Keratinocyte (primary cell): Measurements from ENCODE around the gene GDF9. TPM values are rescaled to one million over a fixed set of nuclear protein-coding genes. Genes with fewer than 3 reads are reported as not detected.

Experiments used
- DNase-seq: peaks from one replicate; pipeline ENCODE4 v3.0.0-alpha.2; 2011; ENCODE audit warnings: low read depth, missing footprints, low spot score
- FAIRE-seq: peaks from 2 replicates; lab custom pipeline; 2011; peaks lifted over from hg19 to GRCh38; lab: Jason Lieb, UNC
- H2AFZ ChIP-seq: 2 replicates; pipeline ENCODE4 v1.6.0; 2012; ENCODE audit warnings: low read length, control low read depth, inconsistent platforms; ENCODE audit not compliant: control insufficient read depth
- H3K27ac ChIP-seq: 2 replicates; pipeline ENCODE4 v1.5.1; 2011; ENCODE audit warnings: low read length; ENCODE audit not compliant: control insufficient read depth, insufficient read depth
- H3K27me3 ChIP-seq: 3 replicates; pipeline ENCODE4 v1.6.0; 2011; ENCODE audit warnings: low read length; ENCODE audit not compliant: control insufficient read depth, insufficient read depth; ENCODE audit errors: extremely low read depth
- H3K36me3 ChIP-seq, 2 experiments: 2 replicates in 1 of 2; 3 replicates in 1 of 2; pipeline ENCODE4 v1.5.1; 2011; ENCODE audit warnings: low read length in 2 of 2, mild to moderate bottlenecking in 1 of 2; ENCODE audit not compliant: control insufficient read depth in 2 of 2, insufficient read depth in 2 of 2; ENCODE audit errors: extremely low read depth in 1 of 2
- H3K4me1 ChIP-seq: 3 replicates; pipeline ENCODE4 v1.5.1; 2011; ENCODE audit warnings: low read length; ENCODE audit not compliant: control insufficient read depth, insufficient read depth; ENCODE audit errors: extremely low read depth
- H3K4me2 ChIP-seq: 3 replicates; pipeline ENCODE4 v1.6.0; 2011; ENCODE audit warnings: low read depth, low read length; ENCODE audit not compliant: control insufficient read depth, insufficient read depth; ENCODE audit errors: extremely low read depth
- H3K4me3 ChIP-seq, 3 experiments: fragments of 200-600 bp in 1 of 3; sonication (generic) in 1 of 3; 2 replicates in 2 of 3; 3 replicates in 1 of 3; pipeline ENCODE4 v1.5.1; 2011 to 2016; ENCODE audit warnings: low read length in 3 of 3, mild to moderate bottlenecking in 3 of 3, control low read depth in 2 of 3, inconsistent platforms in 1 of 3, low read depth in 1 of 3, mixed read lengths in 1 of 3, mixed run types in 1 of 3, moderate library complexity in 1 of 3; ENCODE audit not compliant: control insufficient read depth in 2 of 3, insufficient read depth in 2 of 3; ENCODE audit errors: extremely low read depth in 1 of 3
- H3K79me2 ChIP-seq: 2 replicates; pipeline ENCODE4 v1.6.0; 2012; ENCODE audit warnings: low read length; ENCODE audit not compliant: control insufficient read depth, insufficient read depth
- H3K9ac ChIP-seq: 3 replicates; pipeline ENCODE4 v1.6.0; 2011; ENCODE audit warnings: low read length; ENCODE audit not compliant: control insufficient read depth, insufficient read depth; ENCODE audit errors: extremely low read depth
- H3K9me1 ChIP-seq: 3 replicates; pipeline ENCODE4 v1.6.0; 2011; ENCODE audit warnings: low read length; ENCODE audit not compliant: control insufficient read depth, insufficient read depth; ENCODE audit errors: extremely low read depth
- H3K9me3 ChIP-seq: 2 replicates; pipeline ENCODE4 v1.5.1; 2012; ENCODE audit warnings: low read depth, low read length; ENCODE audit not compliant: control insufficient read depth
- H4K20me1 ChIP-seq: 3 replicates; pipeline ENCODE4 v1.6.0; 2011; ENCODE audit warnings: low read length; ENCODE audit not compliant: control insufficient read depth, insufficient read depth; ENCODE audit errors: extremely low read depth
- EZH2 ChIP-seq: IDR thresholded peaks from one replicate; pipeline ENCODE4 v1.6.1; 2012; ENCODE audit warnings: inconsistent platforms, mild to moderate bottlenecking, low read length, moderate library complexity
- dilution Hi-C: fragments of 300-500 bp; cut with MboI; formaldehyde crosslinking; loops from one replicate; pipeline ENCODE4 v1.7.0; 2020; ENCODE audit warnings: low sequenced_read_pairs; ENCODE audit not compliant: extremely low pct_ligation_motif_present
- polyA plus RNA-seq, 5 experiments: library from polyadenylated mRNA; depleted of rRNA in 3 of 5; stranded (reverse) in 3 of 5; stranded (forward) in 1 of 5; unstranded in 1 of 5; fragments of >200 nt; gene quantifications; 1 replicate in 1 of 5; 2 replicates in 3 of 5; 3 replicates in 1 of 5; pipeline versions ENCODE4 v1.2.1 to v1.2.3, GENCODE V29; 2011 to 2012; ENCODE audit warnings: missing spikeins in 2 of 5, low read depth in 1 of 5, low replicate concordance in 1 of 5
- TF ChIP-seq, protein P1 (sequence below), 3 experiments: IDR thresholded peaks in 1 of 3; conservative IDR thresholded peaks in 1 of 3; optimal IDR thresholded peaks in 1 of 3; 2 replicates in 2 of 3; 3 replicates in 1 of 3; pipeline versions ENCODE3 to v1.5.1; 2011; ENCODE audit warnings: low read length in 3 of 3, mild to moderate bottlenecking in 3 of 3, moderate library complexity in 2 of 3, control low read depth in 1 of 3, inconsistent platforms in 1 of 3; ENCODE audit not compliant: insufficient read depth in 2 of 3; ENCODE audit errors: extremely low read depth in 1 of 3

The GDF9 gene
- polyA plus RNA-seq, 1 donor (not counting 4 experiments of a cell fraction or from before 2014, with no cell fraction given), result 0.21 TPM

DNA sequence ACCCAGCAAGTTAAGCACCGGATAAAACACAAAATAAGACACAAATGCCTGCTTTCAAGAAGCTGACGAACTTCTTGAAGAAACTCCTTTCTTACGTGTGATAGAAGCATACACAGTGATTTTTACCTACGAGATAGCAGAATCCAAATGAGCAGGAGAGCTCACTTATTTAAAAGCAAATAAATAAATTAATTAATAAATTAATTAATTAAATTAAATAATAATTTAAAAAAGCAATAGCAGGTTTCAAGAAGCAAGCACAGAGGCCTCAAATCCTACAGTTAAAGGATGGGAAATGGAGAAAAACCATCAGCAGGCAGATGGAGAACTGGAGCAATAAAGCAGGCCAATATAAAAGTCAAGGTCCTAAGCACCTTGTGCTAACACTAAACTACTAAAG lies 24.5 kb upstream of the GDF9 start:
- no peaks in the 10 kb centered on the region for H3K4me1 ChIP-seq
- peaks cover 2% of the 10 kb centered on the region for H3K79me2 ChIP-seq
- TF ChIP-seq, protein P1, sequence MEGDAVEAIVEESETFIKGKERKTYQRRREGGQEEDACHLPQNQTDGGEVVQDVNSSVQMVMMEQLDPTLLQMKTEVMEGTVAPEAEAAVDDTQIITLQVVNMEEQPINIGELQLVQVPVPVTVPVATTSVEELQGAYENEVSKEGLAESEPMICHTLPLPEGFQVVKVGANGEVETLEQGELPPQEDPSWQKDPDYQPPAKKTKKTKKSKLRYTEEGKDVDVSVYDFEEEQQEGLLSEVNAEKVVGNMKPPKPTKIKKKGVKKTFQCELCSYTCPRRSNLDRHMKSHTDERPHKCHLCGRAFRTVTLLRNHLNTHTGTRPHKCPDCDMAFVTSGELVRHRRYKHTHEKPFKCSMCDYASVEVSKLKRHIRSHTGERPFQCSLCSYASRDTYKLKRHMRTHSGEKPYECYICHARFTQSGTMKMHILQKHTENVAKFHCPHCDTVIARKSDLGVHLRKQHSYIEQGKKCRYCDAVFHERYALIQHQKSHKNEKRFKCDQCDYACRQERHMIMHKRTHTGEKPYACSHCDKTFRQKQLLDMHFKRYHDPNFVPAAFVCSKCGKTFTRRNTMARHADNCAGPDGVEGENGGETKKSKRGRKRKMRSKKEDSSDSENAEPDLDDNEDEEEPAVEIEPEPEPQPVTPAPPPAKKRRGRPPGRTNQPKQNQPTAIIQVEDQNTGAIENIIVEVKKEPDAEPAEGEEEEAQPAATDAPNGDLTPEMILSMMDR (optimal IDR thresholded peaks at IDR 0.05 in 1 of 3, IDR thresholded peaks at IDR 0.05 in 1 of 3, conservative IDR thresholded peaks at IDR 0.05 in 1 of 3; ENCODE audit: extremely low read depth in 1 of 3, insufficient read depth in 2 of 3, low read length in 3 of 3), result no peak
- no peak for TF ChIP-seq EZH2
- DNase-seq (no peak), FAIRE-seq (no peak)
- H3K4me3 ChIP-seq, result no peak overlapping the region
- no peaks in the 10 kb centered on the region for H4K20me1 ChIP-seq
- no peak overlapping the region for H2AFZ ChIP-seq
- no peaks in the 10 kb centered on the region for H3K9me1 ChIP-seq
- no peaks in the 10 kb centered on the region for H3K27me3 ChIP-seq
- H3K9me3 ChIP-seq, result no peaks in the 10 kb centered on the region
- H3K27ac ChIP-seq, result no peak overlapping the region
- H3K36me3 ChIP-seq, result peaks cover 34 to 40% of the 10 kb centered on the region in 2 experiments
- H3K4me2 ChIP-seq, result no peak overlapping the region
- H3K9ac ChIP-seq, result no peak overlapping the region
- dilution Hi-C loops, result no loop called here

DNA sequence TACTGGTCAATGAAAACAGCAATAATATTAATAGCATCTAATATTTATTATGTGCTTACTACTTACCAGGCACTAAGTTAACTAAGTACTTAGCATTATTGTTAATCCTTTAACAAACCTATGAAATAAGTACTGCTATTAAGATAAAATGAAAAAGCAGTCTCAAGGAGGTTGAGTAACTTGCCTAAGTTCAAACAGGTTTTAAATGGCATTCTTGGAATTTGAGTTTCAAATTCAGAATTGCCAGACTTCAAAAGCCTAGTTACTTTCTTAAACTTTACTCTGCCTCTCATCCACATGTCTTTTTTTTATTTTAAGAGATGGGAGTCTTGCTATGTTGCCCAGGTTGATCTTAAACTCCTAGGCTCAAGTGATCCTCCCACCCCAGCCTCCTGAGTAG lies 23.2 kb upstream of the GDF9 start:
- no peaks in the 10 kb centered on the region for H4K20me1 ChIP-seq
- no peaks in the 10 kb centered on the region for H3K27me3 ChIP-seq
- no peak overlapping the region for H3K4me3 ChIP-seq
- no peaks in the 10 kb centered on the region for H3K9me3 ChIP-seq
- H3K36me3 ChIP-seq, result peaks cover 32 to 41% of the 10 kb centered on the region in 2 experiments
- no peak for DNase-seq
- H3K27ac ChIP-seq, result no peak overlapping the region
- TF ChIP-seq EZH2, result no peak
- TF ChIP-seq, protein P1 (optimal IDR thresholded peaks at IDR 0.05 in 1 of 3, IDR thresholded peaks at IDR 0.05 in 1 of 3, conservative IDR thresholded peaks at IDR 0.05 in 1 of 3; ENCODE audit: extremely low read depth in 1 of 3, insufficient read depth in 2 of 3, low read length in 3 of 3), result no peak
- FAIRE-seq, result no peak
- H2AFZ ChIP-seq, result no peak overlapping the region
- H3K9me1 ChIP-seq, result no peaks in the 10 kb centered on the region
- peaks cover 2% of the 10 kb centered on the region for H3K79me2 ChIP-seq
- H3K4me2 ChIP-seq, result no peak overlapping the region
- H3K9ac ChIP-seq, result no peak overlapping the region
- dilution Hi-C loops, result no loop called here
- H3K4me1 ChIP-seq, result no peaks in the 10 kb centered on the region
